Mucosa of gallbladder (tissue), 1 donor: ENCODE results near the gene VPS13A. TPM values are rescaled to one million over a fixed set of nuclear protein-coding genes. Genes with fewer than 3 reads are reported as not detected.

ENCODE experiments used
- DNase-seq: peaks from one replicate; pipeline ENCODE4 v3.0.0-alpha.2; 2020; ENCODE audit warnings: low spot score
- total RNA-seq: library from RNA; stranded (reverse); gene quantifications from one replicate; pipeline ENCODE4 v1.2.1, GENCODE V29; 2021
- donor health status: DM: no; HTN: no; CAD: no.

Gene VPS13A
- total RNA-seq, 1 donor from 2014 or later, result 83.3 TPM

DNA sequence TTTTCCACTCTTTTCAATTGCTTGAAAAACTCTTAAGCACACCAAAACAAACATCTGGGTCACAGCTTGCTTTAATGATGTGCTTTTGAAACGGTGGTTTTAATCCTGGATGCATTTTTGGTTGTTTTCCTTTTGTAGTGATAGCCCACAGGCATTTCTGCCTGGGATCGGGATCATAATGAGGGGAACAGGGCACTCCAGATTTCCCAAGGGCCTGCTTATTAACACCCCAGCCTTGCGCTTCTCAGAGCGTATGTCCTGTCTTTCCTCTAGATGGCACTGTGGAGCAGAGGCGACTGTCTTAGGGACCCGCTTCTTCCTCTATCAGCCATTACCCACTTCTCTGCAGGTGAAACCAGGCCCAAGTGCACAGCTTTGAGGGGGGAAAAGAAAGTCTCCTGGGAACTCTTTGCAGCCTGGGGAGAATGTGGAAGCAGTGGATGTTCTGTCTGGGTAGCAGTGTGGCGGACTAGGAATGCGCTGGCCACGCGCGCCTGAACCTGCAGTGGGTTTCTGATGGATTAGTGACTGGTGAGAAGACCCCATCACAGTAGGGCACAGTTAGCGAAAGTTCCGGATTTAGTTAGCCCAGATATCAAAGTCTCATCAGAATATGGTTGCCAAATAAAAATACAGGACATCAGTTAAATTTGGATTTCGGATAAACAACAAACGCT, 280.7 kb downstream of the VPS13A start:
- DNase-seq, result peak; percentile 51

DNA sequence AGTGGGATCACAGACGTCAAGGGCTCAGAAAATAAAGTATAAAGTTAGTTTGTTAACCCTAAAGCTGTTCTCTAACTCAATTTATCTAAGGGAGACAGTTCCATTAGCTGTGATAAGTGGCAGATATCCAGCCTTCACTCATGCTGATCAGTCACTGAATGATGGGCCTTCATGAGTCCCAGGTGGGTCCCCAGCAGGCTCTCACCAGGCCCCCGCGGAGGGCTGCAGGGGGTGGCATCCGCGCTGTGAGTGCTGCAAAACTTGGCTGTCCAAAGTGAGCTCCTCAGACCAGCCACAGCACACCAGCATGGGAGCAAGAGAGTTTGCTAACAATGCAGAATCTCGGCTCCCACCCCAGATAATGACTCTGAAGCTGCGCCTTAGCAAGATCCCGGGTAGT, 283.6 kb downstream of the VPS13A start:
- DNase-seq, result no peak

DNA sequence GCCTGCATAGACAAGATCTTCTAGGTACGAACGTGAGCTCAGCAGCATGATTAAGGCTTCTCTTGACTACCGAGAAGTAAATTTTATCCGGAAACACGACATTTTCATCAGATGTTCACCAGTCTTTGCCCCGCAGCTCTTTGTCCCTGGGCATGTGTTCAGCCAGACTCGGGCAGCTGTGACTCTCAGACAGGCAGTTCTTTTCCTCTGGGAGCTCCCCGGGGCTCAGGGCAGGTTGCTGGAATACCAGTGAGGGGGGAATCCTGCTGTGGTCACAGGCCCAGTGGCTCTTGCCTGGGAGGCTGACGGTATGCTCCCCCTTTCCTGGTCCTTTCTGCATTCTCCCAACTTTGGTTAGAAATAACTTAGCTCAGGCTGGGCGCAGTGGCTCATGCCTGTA, 284.7 kb downstream of the VPS13A start:
- DNase-seq, result no peak

DNA sequence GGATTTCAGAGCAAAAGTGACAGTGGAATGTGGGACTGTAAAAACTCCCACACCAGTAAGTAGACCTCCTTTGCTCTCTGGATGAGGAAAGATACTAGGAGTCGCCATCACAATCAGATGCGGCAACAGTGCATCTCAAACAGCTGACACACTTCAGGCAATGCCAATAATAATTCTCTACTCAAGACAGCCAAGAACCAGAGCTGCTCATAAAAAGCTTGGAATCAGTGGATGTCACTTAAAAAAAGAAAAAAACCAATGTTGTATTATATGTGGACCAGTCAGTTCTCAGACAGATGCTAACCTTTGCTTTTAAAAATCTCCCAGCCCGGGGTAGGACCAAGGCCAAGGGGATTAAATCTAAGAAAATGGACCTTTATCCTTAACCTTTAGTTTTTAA, 285.8 kb downstream of the VPS13A start:
- DNase-seq, result no peak

DNA sequence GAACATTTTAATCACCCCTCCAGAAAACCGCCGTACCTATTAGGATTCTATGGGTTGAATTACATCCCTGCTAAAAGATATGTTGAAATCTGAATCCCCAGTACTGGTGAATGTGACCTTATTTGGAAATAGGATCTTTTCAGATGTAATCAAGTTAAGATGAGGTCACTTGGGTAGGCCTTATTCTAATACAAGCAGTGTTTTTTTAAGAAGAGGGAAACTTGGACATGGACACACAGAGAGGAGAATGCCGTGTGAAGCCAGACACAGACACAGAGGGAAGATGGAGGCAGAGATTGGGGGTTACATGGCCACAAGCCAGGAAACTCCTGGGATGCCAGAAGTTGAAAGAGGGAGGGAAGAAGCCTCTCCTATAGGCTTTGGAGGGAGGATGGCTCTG, 287.3 kb downstream of the VPS13A start:
- DNase-seq, result no peak

DNA sequence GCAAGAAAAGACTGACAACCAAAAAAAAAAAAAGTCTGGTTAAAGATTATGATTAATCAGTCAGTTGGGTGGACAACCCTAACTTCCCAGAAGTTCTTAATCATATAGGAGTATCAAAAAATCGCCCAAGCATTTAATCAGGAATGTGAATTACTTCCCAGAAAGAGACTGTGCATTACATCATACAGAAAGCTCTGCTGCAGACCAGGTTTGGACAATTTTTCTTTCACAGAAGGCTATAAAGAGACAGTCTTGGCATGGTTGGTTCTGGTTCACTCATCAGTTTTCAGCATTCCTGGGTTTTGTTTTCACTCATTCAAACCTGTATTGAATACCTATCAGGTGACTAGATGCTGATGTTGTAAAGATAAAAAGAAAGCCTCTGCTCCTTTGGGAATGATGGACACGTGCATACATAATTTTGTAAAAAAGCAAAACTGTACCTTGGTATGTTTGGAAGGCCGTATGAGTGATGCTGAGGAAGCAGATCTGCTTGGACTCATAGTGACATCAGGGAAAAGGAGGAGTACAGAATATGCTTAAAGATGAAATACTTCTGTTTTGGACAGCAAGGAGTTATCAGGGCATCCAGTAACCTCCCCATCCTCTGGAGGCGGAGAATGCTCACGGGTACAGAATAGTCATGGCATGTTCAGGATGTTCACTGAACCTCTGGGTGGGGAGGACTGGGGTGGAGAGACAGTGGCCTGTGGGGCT, 292.3 kb downstream of the VPS13A start:
- no peak for DNase-seq

Other genes starting within 250 kb of the VPS13A start
- gene FOXB2, start 157.9 kb upstream of the VPS13A start, total RNA-seq, result not detected